ENCODE data around the gene GBE1.

GBE1 gene

DNA sequence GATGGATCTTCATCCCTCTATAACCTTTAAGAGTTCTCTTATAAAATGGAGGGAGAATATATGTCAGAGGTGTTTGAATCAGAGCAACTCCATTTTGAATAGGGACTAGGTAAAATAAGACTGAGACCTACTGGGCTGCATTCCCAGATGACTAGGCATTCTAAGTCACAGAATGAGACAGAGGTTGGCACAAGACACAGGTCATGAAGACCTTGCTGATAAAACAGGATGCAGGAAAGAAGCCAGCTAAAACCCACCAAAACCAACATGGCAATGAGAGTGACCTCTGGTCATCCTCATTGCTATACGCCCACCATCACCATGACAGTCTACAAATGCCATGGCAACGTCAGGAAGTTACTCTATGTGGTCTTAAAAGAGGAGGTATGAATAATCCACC, 211.0 kb downstream of the GBE1 start:
- TF ChIP-seq, protein P1, sequence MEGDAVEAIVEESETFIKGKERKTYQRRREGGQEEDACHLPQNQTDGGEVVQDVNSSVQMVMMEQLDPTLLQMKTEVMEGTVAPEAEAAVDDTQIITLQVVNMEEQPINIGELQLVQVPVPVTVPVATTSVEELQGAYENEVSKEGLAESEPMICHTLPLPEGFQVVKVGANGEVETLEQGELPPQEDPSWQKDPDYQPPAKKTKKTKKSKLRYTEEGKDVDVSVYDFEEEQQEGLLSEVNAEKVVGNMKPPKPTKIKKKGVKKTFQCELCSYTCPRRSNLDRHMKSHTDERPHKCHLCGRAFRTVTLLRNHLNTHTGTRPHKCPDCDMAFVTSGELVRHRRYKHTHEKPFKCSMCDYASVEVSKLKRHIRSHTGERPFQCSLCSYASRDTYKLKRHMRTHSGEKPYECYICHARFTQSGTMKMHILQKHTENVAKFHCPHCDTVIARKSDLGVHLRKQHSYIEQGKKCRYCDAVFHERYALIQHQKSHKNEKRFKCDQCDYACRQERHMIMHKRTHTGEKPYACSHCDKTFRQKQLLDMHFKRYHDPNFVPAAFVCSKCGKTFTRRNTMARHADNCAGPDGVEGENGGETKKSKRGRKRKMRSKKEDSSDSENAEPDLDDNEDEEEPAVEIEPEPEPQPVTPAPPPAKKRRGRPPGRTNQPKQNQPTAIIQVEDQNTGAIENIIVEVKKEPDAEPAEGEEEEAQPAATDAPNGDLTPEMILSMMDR (IDR thresholded peaks at IDR 0.05; ENCODE audit: low read length, missing control alignments): no peak
- DNase-seq (ENCODE audit: low read depth): no peak

DNA sequence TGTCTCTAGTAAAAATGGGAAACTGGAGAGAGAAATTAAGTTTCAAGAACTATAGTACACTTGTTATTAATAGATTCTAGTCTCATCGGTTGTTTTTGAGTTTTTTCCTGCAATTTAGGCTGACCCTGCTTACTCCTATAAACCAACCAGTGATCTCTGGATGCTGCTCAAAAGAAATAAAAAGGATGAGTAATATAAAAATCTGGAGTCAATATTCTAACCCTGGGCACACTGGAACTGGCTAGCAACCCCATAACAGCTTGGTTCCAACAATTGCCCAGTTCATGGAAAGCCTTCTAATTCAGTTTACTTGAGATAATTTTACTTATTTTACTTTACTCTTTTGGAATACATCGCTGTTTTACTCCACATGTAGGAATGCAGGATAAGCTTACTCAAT, 211.6 kb downstream of the GBE1 start:
- H3K4me3 ChIP-seq (replicated peaks; ENCODE audit: low read depth, low read length): no peak overlapping the region
- TF ChIP-seq, protein P1 (IDR thresholded peaks at IDR 0.05; ENCODE audit: low read length, missing control alignments): no peak
- no peak for DNase-seq (ENCODE audit: low read depth)

More for the DNA sequence above, 211.0 kb downstream of the GBE1 start:
- H3K4me3 ChIP-seq (replicated peaks; ENCODE audit: low read depth, low read length): no peak overlapping the region

DNA sequence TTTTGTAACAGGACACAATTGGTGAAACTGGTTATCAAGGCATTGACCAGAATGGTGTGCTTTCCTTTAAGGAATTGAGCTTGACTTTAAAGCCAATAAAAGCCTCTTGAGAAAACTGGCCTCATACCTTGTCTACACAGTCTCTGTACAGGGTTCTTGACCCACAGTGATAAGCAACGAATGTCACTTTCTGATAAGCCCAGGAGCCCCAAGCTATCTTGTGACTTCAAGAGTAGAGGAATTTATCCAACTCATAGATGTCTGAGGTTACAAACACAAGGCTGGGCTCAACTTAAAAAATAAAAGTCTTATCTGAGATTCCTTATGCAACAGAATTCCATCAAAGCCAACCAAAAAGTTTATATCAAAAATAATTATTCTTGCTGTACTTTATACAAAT, 212.1 kb downstream of the GBE1 start:
- TF ChIP-seq, protein P1 (IDR thresholded peaks at IDR 0.05; ENCODE audit: low read length, missing control alignments): no peak
- DNase-seq (ENCODE audit: low read depth): no peak
- H3K4me3 ChIP-seq (replicated peaks; ENCODE audit: low read depth, low read length): no peak overlapping the region

DNA sequence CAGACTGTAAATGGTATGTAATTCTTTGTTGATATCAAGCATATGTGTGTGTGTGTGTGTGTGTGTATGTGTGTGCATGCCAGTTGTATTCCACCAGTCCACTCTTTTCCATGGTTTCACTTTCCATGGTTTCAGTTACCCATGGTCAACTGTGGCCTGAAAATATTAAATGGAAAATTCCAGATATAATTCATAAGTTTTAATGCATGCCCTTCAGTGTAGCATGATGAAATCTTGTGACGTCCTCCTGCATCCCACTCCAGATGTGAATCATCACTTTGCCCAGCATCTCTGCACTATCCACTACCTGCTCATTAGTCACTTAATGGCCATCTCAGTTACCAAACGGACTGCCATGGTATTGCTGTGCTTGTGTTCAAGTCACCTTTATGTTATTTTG, 215.9 kb downstream of the GBE1 start:
- DNase-seq (ENCODE audit: low read depth): peak; percentile 50
- no peak overlapping the region for H3K4me3 ChIP-seq (replicated peaks; ENCODE audit: low read depth, low read length)
- TF ChIP-seq, protein P1 (IDR thresholded peaks at IDR 0.05; ENCODE audit: low read length, missing control alignments): no peak

DNA sequence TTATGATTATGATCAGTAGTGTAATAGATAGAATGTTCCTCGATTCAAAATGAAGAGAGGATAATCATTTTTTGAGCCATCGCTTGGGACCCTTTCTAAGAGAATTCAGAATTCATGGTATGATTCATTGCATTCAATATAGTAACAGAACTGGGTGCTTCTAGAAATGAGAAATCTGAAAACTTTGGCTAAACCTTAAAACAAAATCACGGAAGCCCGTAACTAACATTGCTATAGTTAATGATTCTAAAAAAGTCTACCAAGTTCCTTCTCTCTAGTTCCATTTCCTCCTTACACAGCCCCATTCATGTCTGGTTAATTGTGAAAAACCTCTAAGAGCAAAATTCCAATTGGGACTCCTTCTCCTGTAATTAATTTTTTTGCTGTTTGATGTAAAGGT, 217.1 kb downstream of the GBE1 start:
- H3K4me3 ChIP-seq (replicated peaks; ENCODE audit: low read depth, low read length): no peak overlapping the region
- no peak for DNase-seq (ENCODE audit: low read depth)
- TF ChIP-seq, protein P1 (IDR thresholded peaks at IDR 0.05; ENCODE audit: low read length, missing control alignments): no peak

DNA sequence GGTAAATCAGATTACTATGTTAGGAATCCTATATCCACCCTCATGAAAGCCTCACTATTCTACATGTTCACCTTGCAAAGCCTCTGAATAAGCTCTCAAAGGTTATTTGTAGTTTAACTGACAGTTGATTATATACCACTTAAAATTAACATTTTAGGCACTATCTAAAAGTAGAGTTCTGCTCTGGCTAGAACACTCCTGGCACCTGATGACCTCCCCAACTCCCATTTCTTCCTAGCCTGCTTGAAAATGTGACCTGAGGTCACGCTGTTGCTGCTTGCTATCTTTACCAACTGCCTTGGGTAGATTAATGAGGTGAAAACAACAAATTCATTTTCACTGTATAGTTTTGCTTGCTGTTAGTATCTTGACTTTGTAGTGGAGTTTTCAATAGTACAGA, 220.7 kb downstream of the GBE1 start:
- TF ChIP-seq, protein P1 (IDR thresholded peaks at IDR 0.05; ENCODE audit: low read length, missing control alignments): no peak
- DNase-seq (ENCODE audit: low read depth): no peak
- H3K4me3 ChIP-seq (replicated peaks; ENCODE audit: low read depth, low read length): no peak overlapping the region

DNA sequence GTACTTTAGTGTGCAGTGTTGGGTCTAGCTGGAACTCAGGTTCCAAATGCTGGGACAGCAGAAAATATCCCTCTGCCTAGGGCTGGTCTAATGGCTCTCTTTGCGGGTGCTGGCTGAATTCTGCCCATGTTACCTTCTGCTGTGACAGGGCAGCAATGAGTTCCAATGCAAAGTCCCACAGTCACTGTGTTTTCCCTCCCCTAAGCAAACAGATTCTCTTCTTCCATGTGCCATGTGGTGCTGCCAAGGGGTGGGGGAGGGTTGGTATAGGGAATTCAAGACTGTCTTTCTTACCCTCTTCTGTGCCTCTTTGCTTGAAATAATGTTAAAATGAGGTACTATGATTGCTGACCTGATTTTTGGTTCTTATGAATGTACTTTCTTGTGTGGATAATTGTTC, 229.6 kb downstream of the GBE1 start:
- TF ChIP-seq, protein P1 (IDR thresholded peaks at IDR 0.05; ENCODE audit: low read length, missing control alignments): no peak
- no peak overlapping the region for H3K4me3 ChIP-seq (replicated peaks; ENCODE audit: low read depth, low read length)
- DNase-seq (ENCODE audit: low read depth): no peak

All from fibroblast of pulmonary artery (primary cell).